SU-DHL-6 (cell line): ENCODE measurements around the gene DIP2C.

Experiments used
- H2AFZ ChIP-seq: fragments of 200-600 bp; sonication (generic); 2 replicates; pipeline ENCODE4 v1.6.1; 2014; ENCODE audit warnings: low read depth, mild to moderate bottlenecking, moderate library complexity, mixed read lengths, antibody characterized with exemption, low read length; ENCODE audit not compliant: severe bottlenecking
- H3F3A ChIP-seq: fragments of 200-600 bp; shearing (Covaris generic); 2 replicates; pipeline ENCODE4 v1.6.0; 2016; ENCODE audit warnings: antibody characterized with exemption, mild to moderate bottlenecking; ENCODE audit not compliant: insufficient read depth
- H3K27ac ChIP-seq: fragments of 200-600 bp; sonication (generic); 2 replicates; pipeline ENCODE4 v1.5.1; 2016; ENCODE audit warnings: low read depth, mild to moderate bottlenecking, low read length, moderate library complexity, mixed read lengths
- H3K27me3 ChIP-seq: fragments of 200-600 bp; sonication (generic), shearing (Covaris generic); 2 replicates; pipeline ENCODE4 v1.6.0; 2014; ENCODE audit warnings: mild to moderate bottlenecking, low read length
- H3K36me3 ChIP-seq: fragments of 200-600 bp; sonication (generic); 2 replicates; pipeline ENCODE4 v1.6.1; 2014; ENCODE audit warnings: mild to moderate bottlenecking, low read length, mixed read lengths
- H3K4me2 ChIP-seq: fragments of 300-600, 200-600 bp; shearing (Covaris generic), sonication (generic); 2 replicates; pipeline ENCODE4 v1.6.0; 2014; ENCODE audit warnings: low read length, low read depth, mild to moderate bottlenecking; ENCODE audit not compliant: poor library complexity, severe bottlenecking
- H3K4me3 ChIP-seq: fragments of 200-600 bp; sonication (generic); 2 replicates; pipeline ENCODE4 v1.5.1; 2014; ENCODE audit warnings: antibody characterized with exemption, low read length, mild to moderate bottlenecking, mixed read lengths; ENCODE audit not compliant: insufficient read depth, poor library complexity, severe bottlenecking
- H3K79me2 ChIP-seq: fragments of 200-600 bp; sonication (generic); 2 replicates; pipeline ENCODE4 v1.6.1; 2014; ENCODE audit warnings: mild to moderate bottlenecking, low read length, moderate library complexity; ENCODE audit not compliant: insufficient read depth
- H3K9ac ChIP-seq: fragments of 200-600 bp; sonication (generic); 2 replicates; pipeline ENCODE4 v1.7.0; 2014; ENCODE audit warnings: mild to moderate bottlenecking, low read length
- H3K9me2 ChIP-seq: fragments of 200-600 bp; sonication (generic); replicated peaks from 2 replicates; pipeline ENCODE4 v1.6.1; 2014; ENCODE audit warnings: low read length; ENCODE audit not compliant: insufficient read depth
- H3K9me3 ChIP-seq: fragments of 200-600 bp; sonication (generic); 2 replicates; pipeline ENCODE4 v1.6.1; 2014; ENCODE audit warnings: low read length, mixed read lengths; ENCODE audit not compliant: insufficient read depth
- H4K20me1 ChIP-seq: fragments of 200-600 bp; sonication (generic); 2 replicates; pipeline ENCODE4 v1.6.1; 2014; ENCODE audit warnings: low read depth, mild to moderate bottlenecking, antibody characterized with exemption, low read length, moderate library complexity, mixed read lengths
- CTCF ChIP-seq: fragments of 200-600 bp; sonication (generic); IDR thresholded peaks from one replicate; pipeline ENCODE4 v1.5.1; 2017; ENCODE audit warnings: antibody characterized with exemption, mild to moderate bottlenecking, low read length, moderate library complexity; ENCODE audit not compliant: insufficient read depth, poor library complexity, severe bottlenecking
- EZH2phosphoT487 ChIP-seq: fragments of 200-600 bp; sonication (generic), shearing (Covaris generic); conservative IDR thresholded peaks from 2 replicates; pipeline ENCODE4 v1.6.1; 2018; ENCODE audit warnings: mild to moderate bottlenecking, antibody characterized with exemption, low read length, moderate library complexity, mixed read lengths

The DIP2C gene

GRCh38 chr10:482051-482501, 207.4 kb downstream of the DIP2C start:
- Histone ChIP-seq H3K27ac (no peak overlapping the region), H3K27me3 (no peaks in the 10 kb centered on the region), H4K20me1 (no peaks in the 10 kb centered on the region), H3K4me2 (no peak overlapping the region), H2AFZ (no peak overlapping the region), H3K9me2 (no peaks in the 10 kb centered on the region), H3F3A (no peaks in the 10 kb centered on the region), H3K9ac (no peak overlapping the region), H3K4me3 (no peak overlapping the region), H3K79me2 (no peaks in the 10 kb centered on the region), H3K9me3 (no peaks in the 10 kb centered on the region), H3K36me3 (no peaks in the 10 kb centered on the region)
- TF ChIP-seq EZH2phosphoT487: no peak
- no peak for TF ChIP-seq CTCF

- Histone ChIP-seq H3K9me3 (no peaks in the 10 kb centered on the region), H3K79me2 (no peaks in the 10 kb centered on the region), H3K27me3 (no peaks in the 10 kb centered on the region), H4K20me1 (no peaks in the 10 kb centered on the region), H2AFZ (no peak overlapping the region), H3K36me3 (no peaks in the 10 kb centered on the region), H3K9ac (no peak overlapping the region), H3F3A (no peaks in the 10 kb centered on the region), H3K27ac (no peak overlapping the region), H3K4me2 (no peak overlapping the region), H3K9me2 (no peaks in the 10 kb centered on the region), H3K4me3 (no peak overlapping the region)
- TF ChIP-seq EZH2phosphoT487 (no peak), CTCF (no peak)
These were observed 207.8 kb downstream of the DIP2C start for GRCh38 chr10:481628-482027.

- H4K20me1 ChIP-seq: no peaks in the 10 kb centered on the region
- no peak overlapping the region for H3K4me2 ChIP-seq
- H3K36me3 ChIP-seq: no peaks in the 10 kb centered on the region
These were observed 208.4 kb downstream of the DIP2C start for GRCh38 chr10:480928-481552.

More at GRCh38 chr10:480928-481552, 208.4 kb downstream of the DIP2C start:
- Histone ChIP-seq H3K27me3 (no peaks in the 10 kb centered on the region), H2AFZ (no peak overlapping the region), H3K9me3 (no peaks in the 10 kb centered on the region), H3K9me2 (no peaks in the 10 kb centered on the region), H3K4me3 (no peak overlapping the region), H3F3A (no peaks in the 10 kb centered on the region), H3K79me2 (no peaks in the 10 kb centered on the region), H3K9ac (no peak overlapping the region), H3K27ac (no peak overlapping the region)
- no peak for TF ChIP-seq CTCF
- no peak for TF ChIP-seq EZH2phosphoT487
